ENCODE measurements around the gene CRMP1.
"Not testable (repeated sequence)": the region's sequence is repeated elsewhere in the genome, so short reads cannot be mapped to it uniquely, and the experiment has no call there.

CRMP1 gene

GRCh38 chr4:5856362-5856761 is 36.5 kb downstream of the CRMP1 start:
- DNase-seq (ENCODE audit: low read depth in 2 of 2), result not testable (repeated sequence)

- DNase-seq (ENCODE audit: low read depth in 2 of 2), result no peak
Observed at GRCh38 chr4:5854929-5855328, 38.0 kb downstream of the CRMP1 start.

GRCh38 chr4:5852523-5853202 is 40.2 kb downstream of the CRMP1 start:
- DNase-seq (ENCODE audit: low read depth in 2 of 2), result no peak

- DNase-seq (ENCODE audit: low read depth in 2 of 2), result no peak
Observed at GRCh38 chr4:5851637-5852301, 41.1 kb downstream of the CRMP1 start.

GRCh38 chr4:5845035-5845905 is 47.6 kb downstream of the CRMP1 start:
- DNase-seq (ENCODE audit: low read depth in 2 of 2), result no peak

- no peak for DNase-seq (ENCODE audit: low read depth in 2 of 2)
Observed at GRCh38 chr4:5843573-5844530, 49.0 kb downstream of the CRMP1 start.

GRCh38 chr4:5842456-5842855 is 50.4 kb downstream of the CRMP1 start:
- DNase-seq (ENCODE audit: low read depth in 2 of 2), result no peak

GRCh38 chr4:5839751-5840674 is 52.9 kb downstream of the CRMP1 start:
- DNase-seq (ENCODE audit: low read depth in 2 of 2), result no peak

- no peak for DNase-seq (ENCODE audit: low read depth in 2 of 2)
Observed at GRCh38 chr4:5839332-5839731, 53.6 kb downstream of the CRMP1 start.

- not testable (repeated sequence) for DNase-seq (ENCODE audit: low read depth in 2 of 2)
Observed at GRCh38 chr4:5837483-5837882, 55.4 kb downstream of the CRMP1 start.

GRCh38 chr4:5836943-5837342 is 55.9 kb downstream of the CRMP1 start:
- no peak for DNase-seq (ENCODE audit: low read depth in 2 of 2)

- no peak for DNase-seq (ENCODE audit: low read depth in 2 of 2)
Observed at GRCh38 chr4:5828005-5828391, 64.9 kb downstream of the CRMP1 start.

GRCh38 chr4:5827108-5828004 is 65.5 kb downstream of the CRMP1 start:
- no peak for DNase-seq (ENCODE audit: low read depth in 2 of 2)

- no peak for DNase-seq (ENCODE audit: low read depth in 2 of 2)
Observed at GRCh38 chr4:5826437-5827107, 66.3 kb downstream of the CRMP1 start.

- no peak for DNase-seq (ENCODE audit: low read depth in 2 of 2)
Observed at GRCh38 chr4:5825321-5826041, 67.4 kb downstream of the CRMP1 start.

GRCh38 chr4:5824635-5825034 is 68.3 kb downstream of the CRMP1 start:
- DNase-seq (ENCODE audit: low read depth in 2 of 2), result no peak

GRCh38 chr4:5824227-5824626 is 68.7 kb downstream of the CRMP1 start:
- no peak for DNase-seq (ENCODE audit: low read depth in 2 of 2)
